HG03135 (cell line): Measurements from ENCODE around the gene TRPM3.

Source experiments
- ATAC-seq: cut with Tn5 transposase; IDR thresholded peaks from one replicate; pipeline ENCODE4 v1.9.1; 2021; ENCODE audit warnings: mild to moderate bottlenecking, moderate library complexity; ENCODE audit not compliant: unreplicated experiment

TRPM3 gene

DNA sequence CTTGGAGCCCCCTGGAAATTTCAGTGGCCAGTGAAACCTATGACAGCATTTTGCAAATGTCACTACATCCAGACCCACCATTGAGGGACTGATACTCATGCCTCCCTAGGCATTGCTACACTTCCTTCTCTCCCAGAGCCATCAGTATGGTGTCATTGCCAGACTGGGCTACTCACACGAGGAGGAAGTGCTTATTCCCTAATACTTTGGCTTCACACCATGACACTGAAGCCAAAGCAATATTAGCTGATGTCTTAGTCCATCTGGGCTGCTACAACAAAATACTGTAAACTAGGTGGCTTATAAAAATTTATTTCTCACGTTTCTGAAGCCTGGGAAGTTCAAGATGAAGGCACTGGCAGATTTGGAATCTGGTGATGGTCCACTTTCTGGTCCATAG lies 22.6 kb downstream of the TRPM3 start:
- no peak for ATAC-seq

DNA sequence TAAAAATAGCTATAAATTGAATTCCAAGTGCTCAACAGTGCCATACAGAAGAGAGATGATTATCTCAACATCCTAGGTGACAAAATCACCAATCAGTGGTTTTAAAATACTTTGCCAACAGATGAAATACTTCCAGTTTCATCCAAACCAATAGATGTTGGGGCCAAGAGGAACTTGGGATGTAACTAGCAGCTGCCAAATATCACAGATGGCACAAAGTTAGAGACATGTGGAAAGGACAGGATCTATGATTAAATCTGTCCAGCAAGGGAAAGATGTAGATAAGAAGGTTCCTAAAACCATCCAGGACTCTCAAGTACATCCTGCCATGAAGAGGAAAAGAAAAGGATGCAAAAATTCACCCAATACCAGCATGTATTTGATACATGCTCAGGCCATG lies 23.8 kb downstream of the TRPM3 start:
- no peak for ATAC-seq

DNA sequence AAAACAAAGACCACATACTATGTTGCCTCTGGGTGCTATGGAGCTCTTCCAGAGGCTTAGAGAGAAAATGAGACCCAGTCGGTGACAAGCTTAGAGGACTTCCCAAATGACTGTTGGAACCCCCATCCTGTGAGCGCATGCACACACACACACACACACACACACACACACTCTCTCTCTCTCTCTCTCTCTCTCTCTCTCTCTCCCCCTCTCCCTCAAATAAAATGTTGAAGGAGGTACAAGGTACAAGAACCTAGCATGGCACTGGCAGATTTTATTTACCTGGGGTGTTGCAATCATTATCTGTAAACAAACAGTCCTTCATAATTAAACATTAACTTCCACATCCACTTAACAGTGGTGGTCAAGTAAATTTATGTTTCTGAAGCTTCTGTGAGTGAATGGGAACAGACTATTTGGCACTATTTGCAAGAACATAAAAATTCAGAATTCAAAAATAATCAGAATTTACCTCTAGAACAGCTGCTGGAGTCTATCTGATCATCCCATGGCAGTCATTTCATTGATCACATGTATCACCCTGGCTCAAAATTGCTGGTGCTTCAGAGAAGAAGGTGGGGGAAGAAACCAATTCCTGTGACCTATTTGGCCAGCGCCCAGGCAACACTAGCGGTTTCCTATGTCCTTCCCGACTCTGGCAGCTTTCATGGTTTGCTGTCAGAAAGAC lies 24.9 kb downstream of the TRPM3 start:
- ATAC-seq: no peak

DNA sequence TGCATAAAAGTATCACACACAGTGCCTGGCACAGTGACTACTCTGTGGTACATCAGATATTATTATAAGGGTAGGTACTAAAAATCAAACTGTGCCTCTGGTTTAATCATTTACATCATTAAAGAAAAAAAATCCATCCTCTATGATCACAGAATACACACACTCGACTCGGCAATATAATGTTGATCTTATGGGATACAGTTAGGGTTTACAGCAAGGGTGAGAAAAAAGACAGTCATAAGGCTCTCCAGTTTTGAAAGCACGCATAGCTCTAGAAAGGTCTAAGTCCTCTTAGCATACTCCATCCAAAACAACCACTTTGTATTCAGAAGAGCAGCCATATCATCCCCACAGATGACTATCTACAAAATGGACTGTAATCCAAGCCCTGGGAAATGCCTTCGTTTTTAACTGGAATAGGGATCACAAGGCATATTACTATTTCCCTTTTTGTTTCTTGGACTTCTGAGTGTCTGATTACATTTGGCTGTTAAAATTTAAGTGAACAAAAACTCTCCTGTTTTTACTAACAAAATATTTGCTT lies 26.6 kb downstream of the TRPM3 start:
- no peak for ATAC-seq

GRCh38 chr9:71090896-71091295 lies 30.5 kb downstream of the TRPM3 start:
- no peak for ATAC-seq

DNA sequence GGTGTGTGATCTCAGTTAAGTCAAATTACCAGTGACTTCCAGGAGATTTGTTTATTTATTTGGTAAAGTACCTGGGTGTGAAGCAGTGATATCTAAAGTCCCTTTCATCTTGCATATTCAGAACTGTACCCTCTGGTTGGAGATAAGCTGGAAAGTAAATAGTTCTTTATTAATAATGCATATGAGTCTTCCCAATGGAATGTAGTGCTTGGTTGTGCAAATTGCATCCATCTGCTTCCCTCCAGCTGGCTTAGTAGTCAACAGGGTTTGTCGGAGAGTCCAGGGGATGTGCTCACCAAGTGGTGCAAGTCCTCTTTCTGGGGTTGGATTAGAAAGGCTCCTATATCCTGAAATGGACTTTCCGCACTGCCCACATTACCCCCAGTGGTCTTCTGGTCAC lies 42.0 kb downstream of the TRPM3 start:
- ATAC-seq: no peak

GRCh38 chr9:71076096-71076495 lies 45.3 kb downstream of the TRPM3 start:
- no peak for ATAC-seq

- no peak for ATAC-seq
These were observed 47.9 kb downstream of the TRPM3 start for GRCh38 chr9:71073494-71073893.

DNA sequence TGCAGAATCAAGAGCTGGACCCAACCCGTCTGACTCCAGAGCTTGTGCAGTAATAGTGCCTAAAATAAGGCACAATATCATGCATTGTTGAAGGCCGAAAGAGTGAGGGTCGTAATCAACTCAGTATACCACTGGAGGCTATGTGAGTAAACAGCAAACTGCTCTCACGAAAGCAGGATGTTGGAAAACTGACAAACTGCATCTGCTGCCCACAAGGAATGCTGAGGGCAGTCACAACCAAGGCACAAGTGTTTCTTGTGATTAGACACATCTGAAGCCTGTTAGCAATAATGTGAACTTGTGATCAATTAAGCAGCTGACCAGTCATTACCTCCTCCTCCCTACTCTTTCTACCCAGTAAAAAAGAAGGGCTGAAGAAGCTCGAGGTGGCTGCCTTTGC lies 48.8 kb downstream of the TRPM3 start:
- no peak for ATAC-seq

- ATAC-seq: no peak
These were observed 49.8 kb downstream of the TRPM3 start for GRCh38 chr9:71071633-71072032.

- ATAC-seq: no peak
These were observed 62.8 kb downstream of the TRPM3 start for GRCh38 chr9:71058660-71059059.

DNA sequence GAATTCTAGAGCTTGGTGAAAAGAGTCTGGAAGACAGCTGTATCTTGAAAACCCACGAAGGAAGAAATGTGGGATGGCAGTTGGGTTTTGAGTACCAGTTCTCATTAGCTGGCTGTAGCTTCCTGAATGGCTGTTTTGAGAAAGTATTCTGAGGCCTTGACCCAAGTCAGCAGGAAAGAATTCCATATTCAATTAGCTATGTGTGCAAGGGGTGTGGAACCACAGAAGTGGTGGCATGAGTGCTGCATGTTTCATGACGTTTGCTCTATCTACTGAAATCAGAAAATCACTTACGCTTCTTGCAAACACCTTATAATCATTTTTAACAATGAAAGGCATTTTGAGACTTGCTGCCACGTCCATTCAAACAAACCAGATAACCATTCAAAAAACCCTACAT lies 69.1 kb downstream of the TRPM3 start:
- no peak for ATAC-seq

DNA sequence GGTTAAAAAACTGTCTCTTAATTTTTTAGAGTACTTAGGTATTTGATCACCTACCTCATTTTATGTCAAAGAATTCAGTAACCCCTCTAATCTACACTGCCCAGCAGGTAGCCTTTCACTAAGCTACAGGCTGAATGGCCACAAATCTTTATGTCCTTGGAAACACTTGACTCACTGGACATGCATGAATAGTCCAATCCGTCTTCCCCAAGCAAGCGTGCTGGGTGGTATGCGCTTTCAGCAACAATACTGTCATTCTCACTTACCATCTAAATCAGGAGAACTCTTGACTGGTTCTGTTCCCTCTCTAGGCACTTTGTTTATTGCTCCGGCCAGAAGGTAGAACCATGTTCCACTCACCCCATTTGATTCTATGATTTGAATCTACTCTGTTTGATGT lies 73.1 kb downstream of the TRPM3 start:
- no peak for ATAC-seq

GRCh38 chr9:71042448-71042990 lies 78.9 kb downstream of the TRPM3 start:
- ATAC-seq: no peak

GRCh38 chr9:71037521-71037920 lies 83.9 kb downstream of the TRPM3 start:
- ATAC-seq: no peak

GRCh38 chr9:71036501-71036900 lies 84.9 kb downstream of the TRPM3 start:
- no peak for ATAC-seq

- no peak for ATAC-seq
These were observed 88.6 kb downstream of the TRPM3 start for GRCh38 chr9:71032779-71033178.

DNA sequence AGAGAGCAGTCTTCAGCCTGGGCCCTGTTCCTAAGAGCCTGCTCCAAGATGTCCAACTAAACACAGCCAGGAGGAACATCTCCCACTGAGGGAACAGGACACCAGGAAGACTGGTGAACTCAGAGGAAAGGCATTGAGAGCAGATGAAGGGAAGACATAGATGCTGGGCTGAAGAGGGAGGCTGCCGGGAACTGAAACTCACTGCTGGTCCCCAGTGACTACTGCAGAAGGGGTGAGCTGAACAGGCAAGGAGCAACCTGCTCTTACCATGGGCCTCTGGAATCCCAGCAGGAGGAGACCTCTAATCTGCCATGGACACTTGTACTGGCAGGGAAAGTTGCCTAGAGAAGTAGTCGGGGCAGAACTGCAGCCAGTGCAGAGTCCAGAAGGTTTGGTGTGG lies 95.7 kb downstream of the TRPM3 start:
- no peak for ATAC-seq

GRCh38 chr9:71025201-71025600 lies 96.2 kb downstream of the TRPM3 start:
- no peak for ATAC-seq

GRCh38 chr9:71010258-71010657 lies 111.2 kb downstream of the TRPM3 start:
- ATAC-seq: no peak

GRCh38 chr9:71005456-71005855 lies 116.0 kb downstream of the TRPM3 start:
- ATAC-seq: no peak

DNA sequence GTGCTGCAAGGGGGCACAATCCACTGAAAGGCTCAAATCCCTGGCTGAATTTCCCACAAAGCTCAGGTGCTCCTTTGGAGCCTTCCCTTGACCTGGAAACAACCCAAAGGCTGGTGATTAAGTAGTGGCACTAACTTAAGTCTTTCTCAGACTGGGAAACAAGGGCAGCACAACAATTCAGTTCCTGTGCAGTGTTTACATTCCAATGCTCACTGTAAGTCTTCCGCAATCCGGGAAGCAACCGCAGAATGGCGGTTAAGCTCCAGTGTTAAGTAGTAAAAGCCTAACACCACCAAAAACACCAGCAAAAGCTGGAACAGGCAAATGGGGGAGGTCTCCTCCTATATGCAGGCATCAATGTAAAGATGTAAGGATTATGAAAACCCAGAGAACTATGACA lies 117.2 kb downstream of the TRPM3 start:
- no peak for ATAC-seq

DNA sequence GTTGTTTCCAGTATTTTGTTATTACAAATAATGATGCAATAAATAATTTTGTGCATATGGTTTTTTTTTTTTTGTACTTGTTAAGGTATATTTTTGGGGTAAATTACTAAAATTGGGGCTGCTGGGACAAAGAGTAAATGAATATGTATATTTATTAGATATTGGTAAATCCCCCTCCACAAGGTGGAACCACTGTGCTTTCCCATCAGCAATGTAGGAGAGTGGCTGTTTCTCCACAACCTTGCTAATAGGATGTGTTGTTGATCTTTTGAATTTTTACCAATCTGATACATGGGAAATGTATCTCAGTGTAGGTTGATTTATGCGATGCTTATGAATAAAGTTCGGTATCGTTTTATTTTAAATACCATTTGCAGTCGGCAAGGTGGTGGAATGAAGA lies 118.1 kb downstream of the TRPM3 start:
- no peak for ATAC-seq
